GM19193 (cell line): ENCODE measurements around the gene HIVEP3.

Experiments
- POLR2A ChIP-seq: IDR thresholded peaks from 4 replicates; pipeline ENCODE4 v1.6.1; 2011; ENCODE audit not compliant: insufficient read depth, insufficient read length; ENCODE audit errors: extremely low read depth

HIVEP3 gene

GRCh38 chr1:41730806-41731205, 187.9 kb downstream of the HIVEP3 start:
- no peak for TF ChIP-seq POLR2A

- peak; percentile 49 for TF ChIP-seq POLR2A
Observed at GRCh38 chr1:41728403-41729202, 190.1 kb downstream of the HIVEP3 start.

- no peak for TF ChIP-seq POLR2A
Observed at GRCh38 chr1:41727749-41728115, 191.0 kb downstream of the HIVEP3 start.

- peak; percentile 40 for TF ChIP-seq POLR2A
Observed at GRCh38 chr1:41726899-41727748, 191.6 kb downstream of the HIVEP3 start.

GRCh38 chr1:41726292-41726691, 192.4 kb downstream of the HIVEP3 start:
- no peak for TF ChIP-seq POLR2A

GRCh38 chr1:41724926-41725325, 193.8 kb downstream of the HIVEP3 start:
- no peak for TF ChIP-seq POLR2A

GRCh38 chr1:41724248-41724647, 194.5 kb downstream of the HIVEP3 start:
- TF ChIP-seq POLR2A = no peak

GRCh38 chr1:41723786-41724185, 194.9 kb downstream of the HIVEP3 start:
- no peak for TF ChIP-seq POLR2A

- no peak for TF ChIP-seq POLR2A
Observed at GRCh38 chr1:41722184-41722583, 196.5 kb downstream of the HIVEP3 start.

GRCh38 chr1:41720861-41721410, 197.8 kb downstream of the HIVEP3 start:
- TF ChIP-seq POLR2A = no peak

GRCh38 chr1:41719590-41719989, 199.1 kb downstream of the HIVEP3 start:
- TF ChIP-seq POLR2A = no peak

- TF ChIP-seq POLR2A = no peak
Observed at GRCh38 chr1:41719128-41719527, 199.6 kb downstream of the HIVEP3 start.

GRCh38 chr1:41718497-41718896, 200.2 kb downstream of the HIVEP3 start:
- no peak for TF ChIP-seq POLR2A

GRCh38 chr1:41716188-41717130, 202.3 kb downstream of the HIVEP3 start:
- TF ChIP-seq POLR2A = no peak
